Lung (tissue), 12 donors: ENCODE data around the gene PIAS3. TPM values are rescaled to one million over a fixed set of nuclear protein-coding genes. Genes with fewer than 3 reads are reported as not detected.

Experiments
- ATAC-seq: fragments of 200-7000 bp; cut with Tn5 transposase; one replicate; pipeline ENCODE4 v1.9.1; 2020; ENCODE audit warnings: moderate number of reproducible peaks; ENCODE audit not compliant: insufficient read depth, low FRiP score
- DNase-seq, 3 donors: peaks; one replicate each; pipeline ENCODE4 v3.0.0-alpha.2; 2013 to 2017
- H3K27ac ChIP-seq, 2 donors: one replicate each; pipeline ENCODE4 v1.5.1; 2013; ENCODE audit warnings: mild to moderate bottlenecking in 2 of 2, moderate library complexity in 2 of 2, control low read depth in 1 of 2, inconsistent platforms in 1 of 2, low read depth in 1 of 2, low read length in 1 of 2
- H3K27me3 ChIP-seq, 3 donors: one replicate each; pipeline ENCODE4 v1.5.1; 2013; ENCODE audit warnings: low read length in 2 of 3; ENCODE audit not compliant: control insufficient read depth in 3 of 3, insufficient read depth in 3 of 3
- H3K36me3 ChIP-seq, 4 donors: one replicate each; pipeline ENCODE4 v1.5.1; 2013; ENCODE audit warnings: low read length in 4 of 4, mild to moderate bottlenecking in 1 of 4, moderate library complexity in 1 of 4; ENCODE audit not compliant: control insufficient read depth in 4 of 4, insufficient read depth in 4 of 4
- H3K4me1 ChIP-seq, 5 donors: one replicate each; pipeline ENCODE4 v1.5.1; 2013; ENCODE audit warnings: low read length in 5 of 5, mild to moderate bottlenecking in 2 of 5, moderate library complexity in 1 of 5; ENCODE audit not compliant: control insufficient read depth in 5 of 5, insufficient read depth in 5 of 5
- H3K4me3 ChIP-seq: one replicate; pipeline ENCODE4 v1.5.1; 2013; ENCODE audit warnings: mild to moderate bottlenecking, control low read depth, moderate library complexity
- H3K9ac ChIP-seq, 2 donors: one replicate each; pipeline ENCODE4 v1.5.1; 2013; ENCODE audit warnings: low read length in 2 of 2, control low read depth in 1 of 2; ENCODE audit not compliant: insufficient read depth in 1 of 2
- H3K9me3 ChIP-seq, 4 donors: one replicate each; pipeline ENCODE4 v1.5.1; 2013; ENCODE audit warnings: low read length in 3 of 4, mild to moderate bottlenecking in 1 of 4, moderate library complexity in 1 of 4; ENCODE audit not compliant: control insufficient read depth in 4 of 4, insufficient read depth in 3 of 4
- CTCF ChIP-seq: IDR thresholded peaks from 2 replicates; pipeline ENCODE4 v1.5.1; 2012; ENCODE audit warnings: mild to moderate bottlenecking; ENCODE audit errors: control extremely low read depth, extremely low read depth
- WGBS, 2 donors: extraction: QIAGEN DNeasy Blood & Tissue Kit; methylation state at CpG; one replicate each; pipeline ENCODE4 v1.1.7; 2013; 5-methylcytosine and 5-hydroxymethylcytosine counted together
- polyA plus RNA-seq, 2 donors: library from polyadenylated mRNA; stranded (reverse); fragments of 200-250 nt; gene quantifications; one replicate each; pipeline ENCODE4 v1.2.1, GENCODE V29; 2013
- total RNA-seq, 2 donors: library from RNA; depleted of rRNA in 1 of 2; stranded (reverse); fragments of >200 nt in 1 of 2; gene quantifications; one replicate each; pipeline ENCODE4 v1.2.1, GENCODE V29; 2014 to 2021
- donor health status: control.
- donor health status: control.
- donor health status: Bipolar disorder and iron deficiency.
- donor health status: healthy.
- donor health status: DM: yes; HTN: yes; CAD: no.

PIAS3 gene
- total and polyA plus RNA-seq, 4 donors = 23.5 to 54.9 (median 29.2) TPM

GRCh38 chr1:145887631-145888030, 28.8 kb upstream of the PIAS3 start:
- no peak overlapping the region for H3K4me3 ChIP-seq
- no peak overlapping the region for H3K9ac ChIP-seq
- WGBS, 2 donors = 71 to 81% methylated on average over 5 of the region's 5 CpGs
- H3K9me3 ChIP-seq = no peaks in the 10 kb centered on the region
- peaks cover 4 to 15% (median 10%) of the 10 kb centered on the region in 5 donors for H3K4me1 ChIP-seq
- peaks cover 0 to 13% (median 5%) of the 10 kb centered on the region in 3 donors for H3K27me3 ChIP-seq
- H3K27ac ChIP-seq = no peak overlapping the region
- no peak for TF ChIP-seq CTCF
- peak; percentile 24 to 46 (median 45) for DNase-seq
- no peak for ATAC-seq
- H3K36me3 ChIP-seq = no peaks in the 10 kb centered on the region

GRCh38 chr1:145886816-145887215, 27.9 kb upstream of the PIAS3 start:
- Histone ChIP-seq H3K27ac (peak overlapping the region in 1 of 2 donors; percentile 24), H3K36me3 (no peaks in the 10 kb centered on the region), H3K4me1 (peaks cover 0 to 9% (median 6%) of the 10 kb centered on the region in 5 donors), H3K9me3 (no peaks in the 10 kb centered on the region), H3K27me3 (peaks cover 0 to 13% (median 5%) of the 10 kb centered on the region in 3 donors), H3K4me3 (no peak overlapping the region), H3K9ac (no peak overlapping the region)
- WGBS, 2 donors = 62 to 73% methylated on average over 8 of the region's 8 CpGs
- ATAC-seq = no peak
- TF ChIP-seq CTCF = no peak
- no peak for DNase-seq

- no peak for ATAC-seq
- no peak for TF ChIP-seq CTCF
These were observed 27.5 kb upstream of the PIAS3 start for GRCh38 chr1:145886390-145886789.

More at GRCh38 chr1:145886390-145886789, 27.5 kb upstream of the PIAS3 start:
- Histone ChIP-seq H3K27ac (peak overlapping the region in 1 of 2 donors; percentile 24), H3K9ac (peak overlapping the region in 1 of 2 donors; percentile 38), H3K4me1 (peaks cover 0 to 7% (median 3%) of the 10 kb centered on the region in 5 donors), H3K36me3 (no peaks in the 10 kb centered on the region), H3K9me3 (no peaks in the 10 kb centered on the region), H3K27me3 (peaks cover 0 to 13% (median 5%) of the 10 kb centered on the region in 3 donors), H3K4me3 (no peak overlapping the region)
- DNase-seq = no peak
- 46 to 52% methylated on average over 11 of the region's 11 CpGs for WGBS, 2 donors
